NCI-H1417 treated with DMSO at 0.1 percent for 48 hours (cell line): Measurements from ENCODE around the gene SPTBN1.

ENCODE experiments used
- DNase-seq: peaks from one replicate; lab custom pipeline; 2025; lab: John Stamatoyannopoulos, UW

The SPTBN1 gene

DNA sequence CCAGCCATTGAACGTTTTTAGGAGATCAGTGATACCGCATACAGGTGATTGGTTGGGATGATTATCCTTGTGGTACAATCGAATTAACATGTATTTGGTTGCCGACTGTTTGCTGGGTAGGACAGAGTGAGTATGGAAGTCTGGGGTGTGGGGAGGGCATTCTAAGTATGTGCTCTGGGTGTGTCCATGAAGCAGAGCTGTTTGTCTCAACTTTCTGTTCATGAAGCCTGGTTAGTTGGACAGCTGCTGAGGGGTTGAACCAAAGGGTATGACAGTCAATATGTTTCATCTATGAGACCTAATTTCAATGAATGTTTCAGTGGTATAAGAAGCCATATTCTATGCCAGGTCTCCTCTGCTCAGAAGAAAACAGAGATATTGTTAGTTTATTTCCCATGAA, 21.9 kb upstream of the SPTBN1 start:
- DNase-seq = no peak

- no peak for DNase-seq
Measured at GRCh38 chr2:54434711-54435110, 21.4 kb upstream of the SPTBN1 start.

GRCh38 chr2:54435325-54436226, 20.6 kb upstream of the SPTBN1 start:
- DNase-seq = no peak

DNA sequence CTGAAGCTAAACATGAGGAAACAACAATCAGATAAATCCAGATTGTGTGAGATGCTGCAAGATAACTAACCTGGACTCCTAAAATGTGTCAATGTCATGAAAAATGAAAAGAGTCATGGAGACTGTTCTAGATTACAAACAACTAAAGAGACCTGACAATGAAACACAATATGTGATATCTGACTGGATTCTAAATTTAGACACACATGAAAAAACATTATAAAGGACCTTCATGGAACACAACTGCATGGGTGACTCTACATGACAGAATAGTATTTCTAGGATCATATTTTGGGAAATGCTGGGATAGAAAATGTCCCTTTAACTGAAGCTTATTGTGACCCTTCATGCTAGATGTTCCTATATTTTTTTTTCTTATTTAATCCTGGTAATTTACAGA, 18.5 kb upstream of the SPTBN1 start:
- no peak for DNase-seq

DNA sequence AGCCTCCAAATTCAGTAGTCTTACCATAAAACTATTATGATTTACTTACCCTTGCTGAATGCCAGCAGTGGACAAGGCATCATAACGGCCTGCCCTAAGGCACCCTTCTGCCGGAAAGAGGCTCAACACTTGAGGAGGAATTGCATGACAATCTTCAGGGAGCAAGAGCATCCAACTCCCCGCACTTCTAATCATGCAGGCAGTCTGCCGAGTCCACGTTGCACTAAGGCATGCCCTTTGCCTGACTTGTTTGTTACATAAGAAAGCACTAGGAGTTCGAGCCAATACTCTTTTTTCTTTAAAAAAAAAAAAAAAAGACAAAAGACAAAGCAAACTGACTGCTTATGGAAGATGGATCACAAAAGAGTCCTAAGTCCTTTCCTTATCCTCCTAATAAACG, 17.9 kb upstream of the SPTBN1 start:
- no peak for DNase-seq

GRCh38 chr2:54439582-54439981, 16.5 kb upstream of the SPTBN1 start:
- no peak for DNase-seq

DNA sequence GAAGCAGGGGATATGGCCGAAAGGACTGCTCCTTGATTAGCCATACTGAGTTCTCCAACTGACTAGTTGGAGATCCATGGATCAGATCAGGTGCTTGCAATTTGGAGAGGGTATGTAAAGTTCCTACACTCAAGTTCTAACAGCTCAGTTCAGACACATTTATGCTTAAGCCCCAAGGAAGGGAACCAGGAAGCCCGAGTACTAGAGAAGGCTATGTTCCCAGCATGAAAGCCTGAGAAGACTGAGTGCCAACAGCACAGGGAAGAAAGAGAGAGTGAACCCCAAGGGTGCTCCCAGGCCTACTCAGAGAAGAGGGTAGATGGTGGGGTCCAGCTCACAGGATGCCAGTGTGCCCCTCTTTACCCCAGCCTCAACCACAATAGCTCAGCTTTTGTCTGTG, 16.1 kb upstream of the SPTBN1 start:
- no peak for DNase-seq

GRCh38 chr2:54444503-54444902, 11.6 kb upstream of the SPTBN1 start:
- no peak for DNase-seq

DNA sequence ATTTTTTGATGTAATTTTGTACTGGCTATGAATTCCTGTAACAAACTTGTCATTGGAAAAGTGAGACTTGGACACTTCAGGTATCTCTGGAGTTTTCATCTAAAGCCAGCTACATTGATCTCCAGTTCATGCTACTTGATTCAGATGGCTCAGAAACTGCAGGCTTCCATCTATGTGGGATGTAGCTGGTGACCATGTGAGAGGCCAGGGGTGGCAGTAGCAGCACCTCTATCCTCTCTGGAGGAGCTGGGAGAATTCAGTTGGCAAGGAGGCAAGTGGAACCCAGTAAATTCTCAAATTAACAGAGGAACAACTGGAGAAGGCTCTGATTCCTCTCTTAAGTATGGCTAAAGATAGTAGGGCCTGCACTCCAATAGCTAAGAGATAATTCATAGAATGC, 10.0 kb upstream of the SPTBN1 start:
- DNase-seq = no peak

DNA sequence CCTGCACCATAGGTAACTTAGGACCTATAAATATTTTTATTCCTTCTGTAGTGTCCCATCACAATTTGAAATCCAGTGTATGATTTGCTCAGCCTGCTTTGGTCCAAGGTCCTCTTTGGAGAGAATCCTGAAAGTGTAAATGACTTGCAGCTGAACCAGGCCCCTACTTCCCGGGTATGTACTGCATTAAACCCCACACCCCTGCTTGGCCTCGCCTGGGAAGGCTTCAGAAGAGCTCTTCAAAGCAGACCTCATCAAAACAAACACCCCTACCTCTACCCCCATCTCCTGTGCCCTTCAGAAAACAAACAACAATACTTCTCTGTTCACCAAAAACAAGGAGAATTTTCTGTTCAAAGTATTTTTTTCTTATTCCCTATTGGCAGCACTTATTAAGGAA, 9.5 kb upstream of the SPTBN1 start:
- DNase-seq = no peak

DNA sequence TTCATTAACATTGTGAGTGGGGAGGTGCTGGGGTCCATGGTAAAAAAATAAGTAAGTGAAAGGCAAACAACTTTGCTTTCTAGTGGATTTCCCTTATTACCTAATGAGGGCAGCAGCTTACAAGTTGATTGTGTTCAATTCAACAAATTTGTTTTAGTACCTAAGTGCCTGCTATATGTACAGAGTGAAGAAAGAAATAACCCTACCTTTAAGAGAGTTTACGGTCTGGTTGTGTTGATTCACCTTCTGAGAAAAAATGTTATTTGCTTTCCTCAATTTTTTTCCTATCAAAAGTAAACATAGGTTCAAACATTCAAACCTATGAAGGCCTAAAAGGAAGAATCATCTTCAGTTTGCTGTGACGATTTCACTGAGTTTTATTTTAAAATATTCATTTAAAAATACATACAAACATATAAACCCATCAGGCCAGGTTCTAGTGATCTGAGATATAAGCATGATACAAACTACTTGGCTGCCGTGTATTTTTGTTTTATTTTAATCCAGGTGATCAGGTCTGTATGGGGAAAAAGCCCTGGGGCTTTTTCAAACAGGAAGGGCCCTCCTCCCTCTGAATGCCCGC, 1.5 kb upstream of the SPTBN1 start:
- no peak for DNase-seq

GRCh38 chr2:54455131-54455562, 980 bp upstream of the SPTBN1 start:
- no peak for DNase-seq

- no peak for DNase-seq
Measured at GRCh38 chr2:54456362-54456611, 160 bp downstream of the SPTBN1 start.

- no peak for DNase-seq
Measured at GRCh38 chr2:54456612-54457322, 640 bp downstream of the SPTBN1 start.

DNA sequence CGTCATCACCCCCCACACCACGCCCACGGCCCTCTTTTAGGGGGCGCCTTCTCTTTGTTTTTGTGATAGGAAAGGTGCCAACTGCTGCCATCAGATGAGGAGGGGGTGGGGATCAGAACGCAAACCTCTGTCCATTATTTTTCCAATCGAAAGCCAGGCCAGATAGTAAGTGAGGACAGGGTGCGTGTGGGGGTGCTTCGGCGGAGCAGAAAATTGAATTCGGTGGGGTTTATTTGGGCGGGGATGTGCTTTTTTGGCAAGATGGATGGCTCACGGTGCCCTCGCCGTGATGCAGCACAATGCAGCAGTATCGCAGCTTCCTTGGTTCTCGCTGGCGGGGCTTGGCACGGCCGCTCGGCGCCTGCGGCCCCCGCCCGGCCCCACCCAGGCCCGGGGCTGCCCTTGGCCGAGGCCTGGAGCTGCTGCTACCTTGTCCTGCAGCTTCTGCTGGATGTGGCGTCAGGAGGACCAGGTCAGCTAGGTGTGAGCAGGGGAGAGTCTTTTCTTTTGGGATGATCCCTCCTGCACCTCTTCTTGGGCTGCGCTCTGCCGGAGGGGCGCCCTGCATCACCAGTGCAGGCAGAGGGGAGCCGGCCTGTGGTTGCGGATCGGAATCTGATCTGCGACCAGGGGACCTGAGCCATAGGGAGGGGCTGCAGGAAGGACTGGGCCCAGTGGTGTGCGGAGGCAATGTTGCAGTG, 1.3 kb downstream of the SPTBN1 start:
- no peak for DNase-seq

GRCh38 chr2:54459037-54459441, 2.9 kb downstream of the SPTBN1 start:
- no peak for DNase-seq

GRCh38 chr2:54461261-54461660, 5.1 kb downstream of the SPTBN1 start:
- no peak for DNase-seq

- DNase-seq = no peak
Measured at GRCh38 chr2:54464341-54464740, 8.2 kb downstream of the SPTBN1 start.

DNA sequence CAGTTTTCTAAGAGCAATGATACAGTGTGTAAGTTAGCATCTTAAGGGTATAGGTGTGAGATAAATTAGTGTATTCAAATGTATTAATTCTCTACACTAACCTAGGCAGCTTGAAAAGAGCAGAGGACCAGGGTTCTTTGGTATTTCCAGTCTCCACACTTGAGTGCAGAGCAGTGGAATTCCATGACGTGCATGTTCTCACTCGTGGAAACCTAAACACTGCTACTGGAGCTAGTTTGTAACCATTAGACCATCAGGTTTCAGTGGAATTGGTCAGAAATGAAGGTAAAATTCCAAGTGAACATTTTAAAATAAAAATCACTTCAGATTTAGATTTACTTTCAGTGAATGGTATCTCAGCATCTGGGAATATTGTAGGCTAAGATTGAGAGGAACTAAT, 9.0 kb downstream of the SPTBN1 start:
- no peak for DNase-seq

DNA sequence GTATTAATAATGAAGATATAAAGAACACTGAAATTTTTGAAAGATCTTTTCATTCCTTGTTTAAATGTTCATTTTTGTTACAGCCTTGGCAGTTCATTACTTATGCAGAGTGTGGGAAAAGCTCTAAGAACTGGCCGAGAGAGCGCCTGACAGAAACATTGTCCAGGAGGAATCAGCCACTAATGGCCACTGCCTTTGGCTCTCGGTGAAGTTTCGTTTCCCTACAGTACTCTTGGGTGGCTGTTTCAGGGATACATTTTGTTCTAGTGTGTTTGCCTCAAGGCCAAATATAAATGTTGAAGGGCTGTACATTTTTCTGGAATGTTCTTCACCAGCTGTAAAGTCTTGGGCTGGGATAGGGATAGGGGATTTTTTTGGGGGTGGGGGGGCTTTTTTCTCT, 10.7 kb downstream of the SPTBN1 start:
- no peak for DNase-seq

GRCh38 chr2:54468673-54469072, 12.5 kb downstream of the SPTBN1 start:
- DNase-seq = no peak

- no peak for DNase-seq
Measured at GRCh38 chr2:54469484-54470053, 13.4 kb downstream of the SPTBN1 start.
